ENCODE results near the gene FAM149B1.

The FAM149B1 gene

DNA sequence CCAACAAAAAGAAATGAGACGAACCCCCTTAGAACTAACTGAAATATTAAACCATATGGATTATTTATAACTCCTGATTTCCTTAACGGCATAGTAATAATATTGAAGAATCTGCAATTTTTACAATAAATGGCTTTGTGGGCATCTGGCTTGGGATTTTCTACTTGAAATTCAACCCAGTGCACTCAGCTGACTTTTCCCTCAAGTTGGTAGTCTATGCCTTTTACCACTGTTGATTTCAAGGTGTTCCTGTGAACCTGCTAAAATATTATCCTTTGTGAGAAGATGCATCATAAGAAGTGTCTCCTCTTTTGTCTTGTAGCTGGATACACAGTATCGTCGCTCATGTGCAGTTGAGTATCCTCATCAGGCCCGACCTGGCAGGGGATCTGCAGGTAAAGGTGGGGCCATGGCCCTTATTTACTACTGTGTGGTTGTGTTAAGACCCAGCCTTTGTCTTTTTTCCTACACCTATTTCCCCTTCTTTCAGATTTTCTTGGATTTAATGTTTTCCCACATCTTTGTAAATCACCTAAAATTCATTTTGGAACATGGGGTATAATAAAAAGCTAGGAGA, 71.2 kb downstream of the FAM149B1 start:
- H3K4me3 ChIP-seq (replicated peaks in 1 of 2; ENCODE audit: low read depth in 2 of 2, low read length in 2 of 2): no peak overlapping the region
- no peak for TF ChIP-seq CTCF (IDR thresholded peaks at IDR 0.05; ENCODE audit: low read depth, low read length)
- no peak for DNase-seq (ENCODE audit: low read depth in 2 of 2)

GRCh38 chr10:73239908-73240307, 72.0 kb downstream of the FAM149B1 start:
- DNase-seq (ENCODE audit: low read depth in 2 of 2): no peak
- no peak overlapping the region for H3K4me3 ChIP-seq (replicated peaks in 1 of 2; ENCODE audit: low read depth in 2 of 2, low read length in 2 of 2)
- no peak for TF ChIP-seq CTCF (IDR thresholded peaks at IDR 0.05; ENCODE audit: low read depth, low read length)

GRCh38 chr10:73244866-73245477, 77.1 kb downstream of the FAM149B1 start:
- peak in 1 of 2 donors; percentile 35 for DNase-seq (ENCODE audit: low read depth in 2 of 2)
- peak overlapping the region; percentile 75 to 93 for H3K4me3 ChIP-seq (replicated peaks in 1 of 2; ENCODE audit: low read depth in 2 of 2, low read length in 2 of 2)
- no peak for TF ChIP-seq CTCF (IDR thresholded peaks at IDR 0.05; ENCODE audit: low read depth, low read length)

DNA sequence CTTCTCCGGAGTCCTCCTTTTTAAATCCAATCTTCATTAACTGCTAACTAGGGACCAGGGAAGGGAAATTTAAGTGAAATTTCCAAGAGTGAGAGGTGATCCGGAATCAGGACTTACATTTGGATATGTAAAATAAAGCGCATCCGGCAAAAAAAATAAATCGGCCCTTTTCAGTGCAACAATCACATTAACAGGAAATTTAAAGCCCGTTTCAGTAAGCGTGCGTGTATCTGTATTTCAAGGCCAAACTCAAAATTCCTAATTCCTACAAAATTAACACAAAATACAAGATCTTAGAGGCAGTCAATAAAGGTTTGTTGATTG, 78.4 kb downstream of the FAM149B1 start:
- DNase-seq (ENCODE audit: low read depth in 2 of 2): peak in 1 of 2 donors; percentile 23
- TF ChIP-seq CTCF (IDR thresholded peaks at IDR 0.05; ENCODE audit: low read depth, low read length): no peak
- H3K4me3 ChIP-seq (replicated peaks in 1 of 2; ENCODE audit: low read depth in 2 of 2, low read length in 2 of 2): peak overlapping the region; percentile 75 to 93

DNA sequence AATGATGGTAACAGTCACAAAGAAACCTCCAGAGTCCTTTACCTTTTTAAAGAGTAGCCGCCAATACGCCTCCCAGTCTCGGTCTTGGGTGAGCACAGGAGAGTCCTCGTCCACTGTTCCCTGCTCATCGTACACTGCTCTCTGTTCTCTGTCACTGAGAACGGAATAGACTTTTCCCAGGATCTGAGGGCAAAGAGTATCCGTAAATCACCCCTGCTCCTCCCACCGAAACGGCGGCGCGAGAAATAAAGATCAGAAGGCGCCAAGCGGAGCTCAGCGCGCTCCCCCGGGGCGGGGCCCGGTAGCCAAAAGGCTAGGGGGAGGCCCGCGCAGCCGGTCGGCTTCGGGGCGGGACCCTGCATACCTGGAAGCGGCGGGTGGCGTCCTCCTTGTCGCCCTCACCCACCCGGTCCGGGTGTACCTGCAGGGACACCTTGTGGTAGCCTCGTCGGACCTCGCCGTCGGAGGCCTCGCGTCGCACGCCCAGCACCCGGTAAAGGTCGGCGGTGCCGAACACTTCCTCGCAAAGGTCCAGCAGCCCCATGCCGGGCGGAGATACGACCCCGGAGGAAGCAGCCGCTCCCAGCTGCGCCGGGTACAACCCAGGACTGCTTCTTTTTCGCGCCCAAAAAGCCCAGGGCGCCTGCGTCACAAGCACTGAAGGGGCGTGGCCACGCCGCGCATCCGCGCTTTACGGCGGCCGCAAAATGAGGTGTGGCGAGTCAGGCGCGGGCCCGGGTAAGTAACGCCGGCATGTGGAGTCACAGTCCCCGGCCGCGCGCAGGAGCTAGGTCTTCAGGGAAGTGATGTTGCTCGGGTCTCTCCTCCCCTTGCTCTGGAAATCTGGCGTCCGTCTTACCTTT, 79.0 kb downstream of the FAM149B1 start, which contains the start of gene DNAJC9:
Gene DNAJC9, minus strand, starts transcription at position 610 of the 863 bp plus-strand sequence. Its CDS starts 66 bp downstream, at position 544.
- DNase-seq (ENCODE audit: low read depth in 2 of 2): peak; percentile 95 to 96

More for the DNA sequence above, 79.0 kb downstream of the FAM149B1 start, which contains the start of gene DNAJC9:
- TF ChIP-seq CTCF (IDR thresholded peaks at IDR 0.05; ENCODE audit: low read depth, low read length): no peak
- H3K4me3 ChIP-seq (replicated peaks in 1 of 2; ENCODE audit: low read depth in 2 of 2, low read length in 2 of 2): peak within 1 kb of the TSS; percentile 75 to 93

Data from cardiac fibroblast (primary cell).